ENCODE results near the gene ACTR1A.
"Not testable (repeated sequence)": the region's sequence is repeated elsewhere in the genome, so short reads cannot be mapped to it uniquely, and the experiment has no call there.

The ACTR1A gene

DNA sequence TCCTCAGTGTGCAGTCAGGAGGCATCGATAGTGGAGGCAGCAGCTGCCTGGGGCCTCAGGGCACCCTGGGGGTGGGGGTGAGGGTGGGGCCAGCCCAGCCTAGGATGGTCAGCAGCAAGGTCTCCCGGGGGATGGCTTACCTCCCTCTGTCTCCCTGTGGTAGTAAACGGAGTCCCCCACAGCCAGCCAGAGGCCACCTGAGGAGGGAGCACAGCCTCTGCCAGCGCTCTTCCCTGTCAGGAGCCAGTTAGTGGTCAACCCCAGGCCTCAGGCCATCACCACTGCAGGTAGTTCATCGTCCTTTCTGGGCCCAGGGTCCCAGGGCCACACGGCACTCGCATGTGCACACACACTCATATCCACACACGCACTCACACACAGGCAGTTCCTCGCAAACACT lies 22.1 kb downstream of the ACTR1A start:
- no peak for DNase-seq

DNA sequence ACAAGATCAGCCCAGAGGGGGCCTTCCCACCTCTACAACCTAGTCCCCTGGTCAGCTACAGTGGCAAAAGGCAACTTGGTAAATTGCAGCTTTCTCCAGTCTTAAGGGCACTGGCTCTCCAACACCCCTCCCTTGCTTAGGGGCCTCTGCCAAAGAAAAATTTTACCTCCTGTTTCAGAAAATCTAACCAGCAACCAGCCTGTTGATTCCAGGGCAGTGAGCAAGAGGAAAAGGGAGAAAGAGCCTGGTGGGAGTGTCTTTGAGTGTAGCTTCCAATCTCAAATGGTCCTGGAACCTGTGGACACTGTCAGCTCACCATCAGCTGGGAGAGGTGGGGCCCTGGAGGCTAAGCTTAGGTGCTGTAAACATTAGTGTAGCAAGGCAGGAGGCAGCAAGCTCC lies 22.9 kb downstream of the ACTR1A start:
- DNase-seq = no peak

DNA sequence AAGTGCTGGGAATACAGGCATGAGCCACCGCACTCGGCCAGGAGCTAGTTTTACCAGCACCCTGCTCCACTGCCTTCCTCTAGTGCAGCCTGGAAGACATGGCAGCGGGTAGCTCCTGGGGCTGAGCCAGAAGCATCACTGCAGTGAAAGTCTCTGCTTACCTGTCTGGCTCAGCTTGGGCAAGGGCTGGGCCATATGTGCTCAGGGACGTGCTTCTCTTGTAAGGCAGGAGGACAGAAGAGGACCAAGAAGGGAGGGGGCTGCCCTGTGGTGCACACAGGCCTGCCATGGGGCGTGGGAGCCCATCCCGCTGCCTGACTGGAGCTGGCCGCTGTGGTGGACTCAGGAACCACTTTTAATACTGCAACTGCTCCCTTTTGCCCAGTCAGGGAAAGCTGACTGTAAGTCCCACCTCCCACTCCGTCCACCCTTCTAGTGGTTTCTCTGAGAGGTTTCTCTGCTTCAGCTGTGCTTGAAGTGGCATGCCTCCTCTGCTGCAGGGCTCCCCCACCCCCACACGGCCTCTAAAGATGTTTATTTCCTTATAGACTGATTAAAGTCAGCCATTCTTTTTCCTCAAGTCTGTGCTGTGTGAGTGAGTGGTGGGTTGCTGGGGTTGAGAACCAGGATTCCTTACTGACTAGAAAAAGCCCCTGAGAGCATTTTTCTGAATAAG lies 25.9 kb downstream of the ACTR1A start:
- no peak for DNase-seq

- no peak for DNase-seq
Observed at GRCh38 chr10:102475451-102476040, 27.0 kb downstream of the ACTR1A start.

- DNase-seq = no peak
Observed at GRCh38 chr10:102473445-102474331, 28.8 kb downstream of the ACTR1A start.

- DNase-seq = no peak
Observed at GRCh38 chr10:102470579-102471546, 31.6 kb downstream of the ACTR1A start.

DNA sequence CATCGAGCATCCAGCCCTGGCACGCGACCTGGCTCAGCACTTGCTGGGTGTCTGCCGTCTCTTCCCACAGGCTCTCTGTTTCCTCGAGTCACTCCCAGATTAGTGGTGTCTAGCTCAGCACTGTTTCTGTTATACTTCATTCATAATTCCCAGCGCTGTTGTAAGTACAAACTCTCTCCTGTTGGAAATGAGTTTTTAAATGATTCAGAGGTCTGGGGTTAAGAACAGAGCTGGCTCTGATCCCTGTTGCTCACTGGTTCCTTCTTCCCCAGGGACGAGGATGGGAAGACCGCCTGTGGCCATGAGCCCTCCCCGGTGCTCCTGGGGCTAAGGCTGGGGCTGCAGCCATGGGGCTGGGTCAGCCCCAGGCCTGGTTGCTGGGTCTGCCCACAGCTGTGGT lies 33.8 kb downstream of the ACTR1A start:
- no peak for DNase-seq

- no peak for DNase-seq
Observed at GRCh38 chr10:102467971-102468438, 34.5 kb downstream of the ACTR1A start.

GRCh38 chr10:102467318-102467717 lies 35.2 kb downstream of the ACTR1A start:
- DNase-seq = no peak

DNA sequence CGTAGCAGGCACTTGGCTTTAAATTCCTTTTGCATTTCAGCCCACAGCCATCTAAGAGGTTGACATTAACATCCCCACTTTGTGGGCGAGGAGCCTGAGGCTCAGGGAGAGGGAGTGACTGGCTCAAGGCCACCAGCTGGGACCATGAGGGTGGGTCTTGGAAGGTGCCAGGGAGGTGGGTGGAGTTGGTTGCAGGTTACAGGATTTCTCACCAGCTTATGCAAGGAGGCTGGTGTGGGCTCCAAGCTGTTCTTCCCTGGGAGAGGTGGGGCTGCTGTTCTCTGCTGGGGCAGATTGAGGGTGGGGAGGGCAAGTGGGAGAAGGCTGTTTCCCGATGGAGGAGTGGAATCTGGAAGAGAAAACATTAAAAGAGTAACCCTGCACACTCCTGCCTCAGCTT lies 37.0 kb downstream of the ACTR1A start:
- DNase-seq = no peak

DNA sequence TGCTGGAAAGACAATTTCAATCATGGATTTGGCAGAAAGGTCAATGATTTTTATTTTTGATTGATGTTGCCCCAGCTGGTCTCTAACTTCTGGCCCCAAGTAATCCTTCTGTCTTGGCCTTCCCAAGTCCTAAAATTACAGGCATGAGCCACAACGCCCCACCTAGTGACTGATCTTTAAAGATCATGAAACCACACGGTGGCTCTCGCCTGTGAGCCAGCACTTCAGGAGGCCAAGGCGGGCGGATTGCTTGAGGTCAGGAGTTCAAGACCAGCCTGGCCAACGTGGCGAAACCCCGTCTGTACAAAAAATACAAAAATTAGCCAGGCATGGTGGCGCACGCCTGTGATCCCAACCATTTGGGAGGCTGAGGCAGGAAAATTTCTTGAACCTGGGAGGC lies 38.5 kb downstream of the ACTR1A start:
- DNase-seq = no peak

DNA sequence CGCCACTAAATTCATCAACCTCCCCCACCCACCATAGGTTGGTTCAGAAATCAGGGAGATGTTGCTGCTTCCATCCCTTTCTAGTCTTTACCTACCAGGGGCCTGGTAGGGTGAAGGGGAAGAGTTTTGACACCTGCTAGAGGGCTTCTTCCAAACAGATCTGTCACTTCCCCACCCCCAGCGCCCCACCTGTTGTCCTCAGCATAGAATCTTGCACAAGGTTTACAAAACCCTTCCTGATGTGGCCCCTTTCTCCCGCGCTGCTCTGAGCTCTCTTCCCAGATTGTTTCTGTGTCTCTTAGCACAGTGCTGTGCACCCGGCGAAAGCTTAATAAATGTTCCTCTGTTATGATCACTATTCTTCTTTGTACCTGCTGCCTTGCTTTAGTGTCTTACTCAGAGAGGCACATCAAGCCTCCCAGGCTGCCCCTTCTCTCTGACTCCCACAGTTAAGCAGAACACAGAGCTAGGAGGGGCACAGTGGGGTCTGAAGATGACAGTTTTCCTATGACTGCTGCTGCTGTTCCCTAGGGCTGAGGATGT lies 39.9 kb downstream of the ACTR1A start:
- DNase-seq = no peak

- DNase-seq = peak; percentile 79
Observed at GRCh38 chr10:102461187-102462054, 41.1 kb downstream of the ACTR1A start.

- no peak for DNase-seq
Observed at GRCh38 chr10:102460836-102461186, 41.7 kb downstream of the ACTR1A start.

DNA sequence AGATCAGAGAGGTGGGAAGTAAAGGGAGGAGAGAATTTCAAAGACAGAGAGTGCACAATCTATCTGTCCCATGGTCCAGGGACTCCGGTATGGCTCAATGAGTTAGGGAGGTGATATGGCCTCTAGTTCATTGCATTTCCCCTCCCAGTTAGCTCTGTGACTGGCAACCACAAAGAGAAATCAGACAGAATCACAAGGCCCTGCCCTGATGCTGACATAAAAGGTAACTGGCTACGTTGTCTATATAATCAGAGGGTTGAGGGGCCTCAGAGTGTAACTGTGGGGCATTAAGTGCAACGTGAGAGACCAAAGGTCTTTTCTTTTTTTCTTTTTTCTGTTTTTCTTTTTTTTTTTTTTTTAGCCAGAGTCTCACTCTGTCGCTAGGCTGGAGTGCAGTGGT lies 43.9 kb downstream of the ACTR1A start:
- DNase-seq = no peak

DNA sequence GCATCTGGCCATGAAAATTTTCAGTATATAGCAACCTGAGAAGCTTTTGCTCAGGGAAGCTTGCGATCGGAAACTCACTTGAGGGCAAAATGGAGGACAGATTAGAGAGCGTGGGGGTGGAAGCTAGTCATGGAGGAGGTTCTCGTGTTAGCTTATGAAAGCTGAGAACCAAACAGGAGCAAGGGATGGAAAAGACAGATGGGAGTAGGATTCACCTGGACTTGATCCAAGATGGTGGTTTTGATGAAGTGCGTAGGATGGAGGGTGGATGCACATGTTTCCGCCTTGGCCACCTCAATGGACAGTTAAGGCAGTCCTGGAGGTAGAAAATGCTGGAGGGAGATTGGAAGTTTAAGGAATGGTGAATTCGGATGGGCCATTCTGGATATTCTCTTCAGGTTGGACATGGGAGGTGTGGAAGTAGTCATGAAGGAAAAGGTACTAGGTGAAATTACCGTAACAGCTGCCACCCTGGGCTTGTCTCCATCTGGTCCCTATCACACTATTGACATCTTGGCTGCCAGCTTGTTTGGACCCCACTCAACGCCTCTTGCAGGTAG lies 44.8 kb downstream of the ACTR1A start:
- DNase-seq = peak; percentile 23

GRCh38 chr10:102455893-102456471 lies 46.5 kb downstream of the ACTR1A start:
- no peak for DNase-seq

- DNase-seq = not testable (repeated sequence)
Observed at GRCh38 chr10:102454662-102455487, 47.6 kb downstream of the ACTR1A start.

DNA sequence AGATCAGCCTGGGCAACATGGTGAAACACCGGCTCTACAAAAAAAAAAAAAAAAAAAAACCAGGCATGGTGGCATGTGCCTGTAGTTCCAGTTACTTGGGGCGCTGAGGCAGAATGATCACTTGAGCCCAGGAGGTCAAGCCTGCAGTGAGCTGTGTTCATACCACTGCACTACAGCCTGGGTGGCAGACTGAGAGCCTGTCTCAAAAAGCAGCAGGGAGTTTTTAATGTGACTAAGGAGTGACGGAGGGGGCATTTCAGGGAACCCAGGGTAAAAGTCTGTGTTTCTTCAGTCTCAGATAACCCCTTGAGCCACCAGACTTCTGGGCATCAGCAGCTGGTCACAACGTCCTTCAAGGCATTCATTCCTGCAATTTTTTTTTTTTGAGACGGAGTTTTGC lies 49.0 kb downstream of the ACTR1A start:
- no peak for DNase-seq
